ENCODE data around the gene FLYWCH2. TPM values are rescaled to one million over a fixed set of nuclear protein-coding genes. Genes with fewer than 3 reads are reported as not detected.

The FLYWCH2 gene
- total and polyA plus RNA-seq, 2 of the 13 experiments (the other 11 are each of a cell fraction or from before 2014, with no cell fraction given): 16.9 to 19.8 TPM

- TF ChIP-seq HNF4G (IDR thresholded peaks at IDR 0.05; ENCODE audit: borderline replicate concordance, low read depth, low read length): no peak
- TF ChIP-seq HNF4G (CRISPR knock-in tag; IDR thresholded peaks at IDR 0.05; ENCODE audit: borderline replicate concordance, low read depth): 0 out of 2 replicates have a peak, but pooled peaks have one; percentile 39
- TF ChIP-seq TP53 (CRISPR knock-in tag; conservative IDR thresholded peaks at IDR 0.05): no peak; the same call in 1 of the 2 replicates
- TF ChIP-seq GABPB1 (CRISPR knock-in tag; IDR thresholded peaks at IDR 0.05): peak; percentile 78
- TF ChIP-seq, protein P1, sequence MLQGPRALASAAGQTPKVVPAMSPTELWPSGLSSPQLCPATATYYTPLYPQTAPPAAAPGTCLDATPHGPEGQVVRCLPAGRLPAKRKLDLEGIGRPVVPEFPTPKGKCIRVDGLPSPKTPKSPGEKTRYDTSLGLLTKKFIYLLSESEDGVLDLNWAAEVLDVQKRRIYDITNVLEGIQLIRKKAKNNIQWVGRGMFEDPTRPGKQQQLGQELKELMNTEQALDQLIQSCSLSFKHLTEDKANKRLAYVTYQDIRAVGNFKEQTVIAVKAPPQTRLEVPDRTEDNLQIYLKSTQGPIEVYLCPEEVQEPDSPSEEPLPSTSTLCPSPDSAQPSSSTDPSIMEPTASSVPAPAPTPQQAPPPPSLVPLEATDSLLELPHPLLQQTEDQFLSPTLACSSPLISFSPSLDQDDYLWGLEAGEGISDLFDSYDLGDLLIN (CRISPR knock-in tag; IDR thresholded peaks at IDR 0.05; ENCODE audit: borderline replicate concordance): no peak; the same call in 1 of the 2 replicates
- TF ChIP-seq ZNF776 (CRISPR knock-in tag; IDR thresholded peaks at IDR 0.05): no peak
- 0 out of 2 replicates have a peak, but pooled peaks have one; percentile 20 for TF ChIP-seq ZNF143 (CRISPR knock-in tag; IDR thresholded peaks at IDR 0.05)
- TF ChIP-seq CREB3 (CRISPR knock-in tag; IDR thresholded peaks at IDR 0.05): no peak
- no peak; the same call in 1 of the 2 replicates for TF ChIP-seq KLF15 (CRISPR knock-in tag; IDR thresholded peaks at IDR 0.05; ENCODE audit: borderline replicate concordance)
- TF ChIP-seq ZNF773 (CRISPR knock-in tag; IDR thresholded peaks at IDR 0.05; ENCODE audit: borderline replicate concordance): peak; percentile 36; the same call in 1 of the 2 replicates
- no peak for TF ChIP-seq ZNF646 (CRISPR knock-in tag; IDR thresholded peaks at IDR 0.05)
- peak; percentile 77; the same call in 1 of the 2 replicates for TF ChIP-seq ERF (CRISPR knock-in tag; IDR thresholded peaks at IDR 0.05)
- TF ChIP-seq GATAD2A (CRISPR knock-in tag; IDR thresholded peaks at IDR 0.05): peak; percentile 55; the same call in 1 of the 2 replicates
- peak; percentile 66; the same call in 1 of the 2 replicates for TF ChIP-seq ZFP41 (CRISPR knock-in tag; IDR thresholded peaks at IDR 0.05; ENCODE audit: borderline replicate concordance)
- TF ChIP-seq ZC3H4 (CRISPR knock-in tag; IDR thresholded peaks at IDR 0.05; ENCODE audit: borderline replicate concordance): no peak
- 0 out of 2 replicates have a peak, but pooled peaks have one; percentile 59 for TF ChIP-seq NRL (CRISPR knock-in tag; IDR thresholded peaks at IDR 0.05; ENCODE audit: borderline replicate concordance)
Measured at GRCh38 chr16:2904100-2904921, 21.3 kb downstream of the FLYWCH2 start (continued).

All from HepG2 (cell line).